A673 (cell line): Measurements from ENCODE around the gene ARSB.

Experiments
- EZH2 ChIP-seq: fragments of 200-600 bp; sonication (generic); IDR thresholded peaks from 2 replicates; pipeline ENCODE4 v1.6.1; 2017; ENCODE audit warnings: borderline replicate concordance, low read depth, mild to moderate bottlenecking, mixed read lengths, antibody characterized with exemption, low read length; ENCODE audit not compliant: poor library complexity, severe bottlenecking
- TF ChIP-seq, protein P1 (sequence below): fragments of 300-800, 200-600 bp; sonication (generic); conservative IDR thresholded peaks from 2 replicates; pipeline ENCODE4 v1.5.1; 2017; ENCODE audit warnings: low read depth, mild to moderate bottlenecking, antibody characterized with exemption, low read length, moderate library complexity, mixed read lengths

DNA sequence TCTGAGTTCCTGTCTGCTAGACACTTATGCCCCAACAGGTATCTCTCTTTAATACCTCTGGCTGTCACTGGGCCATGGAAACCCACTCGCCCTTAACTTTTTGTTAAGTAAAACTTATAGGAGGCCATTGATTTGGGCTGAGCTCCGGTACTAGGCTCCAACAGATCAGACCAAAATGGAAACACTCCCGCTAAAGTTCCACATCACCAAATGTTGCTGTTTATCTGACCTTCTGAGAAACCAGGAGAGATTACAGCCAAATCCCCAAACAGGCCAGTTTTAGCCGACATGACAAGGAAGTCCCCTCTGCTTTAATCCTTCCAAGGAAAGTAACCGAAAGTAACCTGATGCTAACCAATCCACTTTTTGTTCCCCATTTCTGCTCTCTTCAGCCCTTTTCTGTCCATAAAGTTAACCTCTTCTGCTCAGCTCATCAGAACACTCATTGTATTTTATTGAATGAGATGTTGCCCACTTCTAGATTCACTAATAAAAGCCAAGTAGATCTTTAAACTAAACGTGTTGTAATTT is 221.4 kb downstream of the ARSB start:
- TF ChIP-seq, protein P1, sequence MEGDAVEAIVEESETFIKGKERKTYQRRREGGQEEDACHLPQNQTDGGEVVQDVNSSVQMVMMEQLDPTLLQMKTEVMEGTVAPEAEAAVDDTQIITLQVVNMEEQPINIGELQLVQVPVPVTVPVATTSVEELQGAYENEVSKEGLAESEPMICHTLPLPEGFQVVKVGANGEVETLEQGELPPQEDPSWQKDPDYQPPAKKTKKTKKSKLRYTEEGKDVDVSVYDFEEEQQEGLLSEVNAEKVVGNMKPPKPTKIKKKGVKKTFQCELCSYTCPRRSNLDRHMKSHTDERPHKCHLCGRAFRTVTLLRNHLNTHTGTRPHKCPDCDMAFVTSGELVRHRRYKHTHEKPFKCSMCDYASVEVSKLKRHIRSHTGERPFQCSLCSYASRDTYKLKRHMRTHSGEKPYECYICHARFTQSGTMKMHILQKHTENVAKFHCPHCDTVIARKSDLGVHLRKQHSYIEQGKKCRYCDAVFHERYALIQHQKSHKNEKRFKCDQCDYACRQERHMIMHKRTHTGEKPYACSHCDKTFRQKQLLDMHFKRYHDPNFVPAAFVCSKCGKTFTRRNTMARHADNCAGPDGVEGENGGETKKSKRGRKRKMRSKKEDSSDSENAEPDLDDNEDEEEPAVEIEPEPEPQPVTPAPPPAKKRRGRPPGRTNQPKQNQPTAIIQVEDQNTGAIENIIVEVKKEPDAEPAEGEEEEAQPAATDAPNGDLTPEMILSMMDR = no peak
- no peak for TF ChIP-seq EZH2
